Naive thymus-derived CD4-positive, alpha-beta T cell (primary cell): ENCODE data around the gene EFEMP2. TPM values are rescaled to one million over a fixed set of nuclear protein-coding genes. Genes with fewer than 3 reads are reported as not detected.
"Not testable (repeated sequence)": the region's sequence is repeated elsewhere in the genome, so short reads cannot be mapped to it uniquely, and the experiment has no call there.

ENCODE experiments used
- ATAC-seq: fragments of 150-1000 bp; cut with Tn5 transposase; 2 replicates; pipeline ENCODE4 v1.10.0; 2021; ENCODE audit warnings: mild to moderate bottlenecking, moderate library complexity
- CTCF ChIA-PET: fragments of 350-600 bp; sonication (Branson Sonifier 250); formaldehyde crosslinking; loops from one replicate; lab custom pipeline; 2021; ENCODE audit warnings: antibody characterized with exemption; lab: Charles Lee
- POLR2A ChIA-PET: fragments of 350-600 bp; sonication (Branson Sonifier 250); formaldehyde crosslinking; loops from one replicate; lab custom pipeline; 2021; ENCODE audit warnings: antibody characterized with exemption, inconsistent platforms; lab: Charles Lee
- DNase-seq, 9 donors: peaks; one replicate each; pipeline versions ENCODE4 v3.0.0 to v3.0.0-alpha.2; 2020 to 2022; ENCODE audit warnings: mixed read lengths in 1 of 9
- H3K27ac ChIP-seq: one replicate; pipeline ENCODE4 v1.7.0; 2013; ENCODE audit warnings: mild to moderate bottlenecking, low read depth, low read length, moderate library complexity
- H3K27me3 ChIP-seq, 2 donors: one replicate each; pipeline ENCODE4 v1.7.0; 2013; ENCODE audit warnings: low read length in 2 of 2, mild to moderate bottlenecking in 2 of 2, moderate library complexity in 2 of 2; ENCODE audit not compliant: control insufficient read depth in 2 of 2, insufficient read depth in 2 of 2
- H3K36me3 ChIP-seq, 3 experiments: 1 replicate in 2 of 3; 2 replicates in 1 of 3; pipeline ENCODE4 v1.7.0; 2013; ENCODE audit warnings: low read length in 3 of 3, mild to moderate bottlenecking in 3 of 3, moderate library complexity in 1 of 3; ENCODE audit not compliant: insufficient read depth in 3 of 3, control insufficient read depth in 2 of 3
- H3K4me1 ChIP-seq, 2 donors: one replicate each; pipeline ENCODE4 v1.7.0; 2013; ENCODE audit warnings: low read length in 2 of 2, mild to moderate bottlenecking in 2 of 2, moderate library complexity in 1 of 2; ENCODE audit not compliant: control insufficient read depth in 2 of 2, insufficient read depth in 2 of 2
- H3K4me3 ChIP-seq: 2 replicates; pipeline ENCODE4 v1.7.0; 2013; ENCODE audit warnings: mild to moderate bottlenecking, low read length
- H3K9me3 ChIP-seq, 3 experiments: 1 replicate in 2 of 3; 2 replicates in 1 of 3; pipeline ENCODE4 v1.7.0; 2013; ENCODE audit warnings: low read length in 3 of 3; ENCODE audit not compliant: control insufficient read depth in 2 of 3
- H3K27ac Mint-ChIP-seq, 9 donors: one replicate each; pipeline ENCODE4 v1.8.0; 2020 to 2022; ENCODE audit warnings: mixed read lengths in 9 of 9, mild to moderate bottlenecking in 8 of 9, moderate library complexity in 5 of 9, inconsistent platforms in 2 of 9
- H3K27me3 Mint-ChIP-seq, 5 donors: one replicate each; pipeline ENCODE4 v1.8.0; 2021 to 2022; ENCODE audit warnings: mixed read lengths in 5 of 5, mild to moderate bottlenecking in 1 of 5
- H3K36me3 Mint-ChIP-seq, 5 donors: one replicate each; pipeline ENCODE4 v1.8.0; 2020 to 2022; ENCODE audit warnings: mixed read lengths in 5 of 5, mild to moderate bottlenecking in 3 of 5, inconsistent platforms in 1 of 5
- H3K4me1 Mint-ChIP-seq, 7 donors: one replicate each; pipeline ENCODE4 v1.8.0; 2020 to 2022; ENCODE audit warnings: mixed read lengths in 7 of 7, mild to moderate bottlenecking in 3 of 7, inconsistent platforms in 1 of 7
- H3K4me3 Mint-ChIP-seq, 10 donors: one replicate each; pipeline ENCODE4 v1.8.0; 2020 to 2022; ENCODE audit warnings: mild to moderate bottlenecking in 10 of 10, mixed read lengths in 10 of 10, moderate library complexity in 6 of 10, inconsistent platforms in 2 of 10
- H3K9me3 Mint-ChIP-seq, 11 donors: one replicate each; pipeline ENCODE4 v1.8.0; 2020 to 2022; ENCODE audit warnings: mixed read lengths in 11 of 11, mild to moderate bottlenecking in 4 of 11, inconsistent platforms in 1 of 11, moderate library complexity in 1 of 11
- intact Hi-C, 2 donors: fragments of 100-400 bp; cut with micrococcal nuclease; formaldehyde crosslinking; loops; one replicate each; pipeline ENCODE4 v1.15.1; 2023
- polyA plus RNA-seq, 2 donors: library from polyadenylated mRNA; unstranded; fragments of 300-500 nt; fragmentation: Illumina TruSeq; gene quantifications; one replicate each; pipeline ENCODE4 v1.2.3, GENCODE V29; 2021
- total RNA-seq, 6 experiments: library from RNA in 5 of 6; stranded (reverse) in 5 of 6; gene quantifications; 1 replicate in 5 of 6; 2 replicates in 1 of 6; pipeline ENCODE4 v1.2.3 and lab custom pipeline; 2021 to 2026

EFEMP2 gene
- total and polyA plus RNA-seq, 7 experiments from 2014 or later = 0.40 to 16.0 (median 9.2) TPM

DNA sequence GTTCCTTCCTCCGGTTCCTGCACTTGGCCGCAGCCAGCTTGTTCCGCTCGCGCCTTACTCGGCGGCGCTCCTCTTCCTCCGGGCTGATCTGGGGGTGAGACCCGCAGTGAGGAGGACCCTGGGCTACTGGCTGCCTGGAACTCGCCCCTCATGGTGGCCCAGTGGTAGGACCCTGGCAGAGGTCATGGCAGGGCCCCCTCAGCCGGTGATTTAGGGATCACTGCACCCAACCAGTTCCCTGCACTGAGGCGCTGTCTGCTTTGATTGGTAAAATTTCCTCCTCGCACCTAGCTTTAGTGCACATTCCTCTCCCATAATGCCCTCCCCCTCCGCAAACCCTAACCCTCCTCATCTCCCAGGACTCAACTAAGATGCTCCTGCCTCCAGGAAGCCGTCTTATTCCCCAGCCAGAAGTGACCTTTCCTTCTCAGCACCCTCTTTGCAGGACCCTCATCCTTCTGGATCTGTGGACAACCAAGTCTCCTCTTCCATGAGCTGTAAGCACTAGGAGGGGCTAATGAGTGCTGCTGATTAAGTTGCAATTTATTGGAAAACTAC lies 21.5 kb upstream of the EFEMP2 start:
- H3K27me3 Mint-ChIP-seq = peaks cover 0 to 3% (median 0%) of the 10 kb centered on the region in 5 donors
- intact Hi-C loops = no loop called here

GRCh38 chr11:65892661-65893317 lies 20.2 kb upstream of the EFEMP2 start:
- peaks cover 36 to 49% of the 10 kb centered on the region in 2 donors for H3K4me1 ChIP-seq
- Mint-ChIP-seq H3K9me3 (peaks cover 0 to 2% (median 0%) of the 10 kb centered on the region in 11 donors), H3K36me3 (peaks cover 0 to 2% (median 0%) of the 10 kb centered on the region in 5 donors), H3K27ac (peak overlapping the region; percentile 44 to 91 (median 85)), H3K4me1 (peaks cover 40 to 74% (median 49%) of the 10 kb centered on the region in 7 donors), H3K27me3 (no peaks in the 10 kb centered on the region), H3K4me3 (peak overlapping the region; percentile 75 to 97 (median 85))
- peak overlapping the region; percentile 92 for H3K27ac ChIP-seq
- no peaks in the 10 kb centered on the region for H3K9me3 ChIP-seq
- CTCF ChIA-PET = interaction anchor here (0.7 to 9.0 kb wide), 5 partner anchors 7 to 33 kb away, joined by 3 to 159 read pairs (median 10); partner anchors contain the start of genes CFL1, FOSL1 and MUS81
- H3K27me3 ChIP-seq = no peaks in the 10 kb centered on the region
- peak overlapping the region; percentile 84 for H3K4me3 ChIP-seq
- ATAC-seq (no peak), DNase-seq (no peak)
- POLR2A ChIA-PET = interaction anchor here (0.7 to 12.3 kb wide), 10 partner anchors 8 to 394 kb away, joined by 3 to 316 read pairs (median 4); partner anchors contain the start of genes C11orf68, CFL1, FOSL1 and MALAT1
- no peaks in the 10 kb centered on the region for H3K36me3 ChIP-seq
- intact Hi-C loops = no loop called here

More for the DNA sequence above, 21.5 kb upstream of the EFEMP2 start:
- peak overlapping the region; percentile 92 for H3K27ac ChIP-seq
- H3K4me1 ChIP-seq = peaks cover 37 to 44% of the 10 kb centered on the region in 2 donors
- Mint-ChIP-seq H3K9me3 (no peaks in the 10 kb centered on the region), H3K4me1 (peaks cover 30 to 70% (median 45%) of the 10 kb centered on the region in 7 donors), H3K27ac (peak overlapping the region; percentile 44 to 91 (median 85)), H3K4me3 (peak overlapping the region; percentile 75 to 97 (median 85)), H3K36me3 (no peaks in the 10 kb centered on the region)
- H3K36me3 ChIP-seq = no peaks in the 10 kb centered on the region
- DNase-seq (peak in 1 of 9 donors; percentile 19), ATAC-seq (no peak)
- ChIA-PET CTCF (interaction anchor here (0.6 to 5.0 kb wide), 8 partner anchors 9 to 159 kb away, joined by 3 to 36 read pairs (median 4); partner anchors contain the start of gene MUS81), POLR2A (interaction anchor here (0.7 to 12.3 kb wide), 13 partner anchors 6 to 108 kb away, joined by 3 to 316 read pairs (median 5); partner anchors contain the start of genes BANF1, C11orf68, CFL1 and EIF1AD)
- H3K9me3 ChIP-seq = no peaks in the 10 kb centered on the region
- H3K4me3 ChIP-seq = peak overlapping the region; percentile 67
- no peaks in the 10 kb centered on the region for H3K27me3 ChIP-seq

GRCh38 chr11:65892137-65892540 lies 19.5 kb upstream of the EFEMP2 start:
- H3K27me3 Mint-ChIP-seq, H3K36me3 Mint-ChIP-seq, H3K9me3 Mint-ChIP-seq, H3K27me3 ChIP-seq, H3K9me3 ChIP-seq, ATAC-seq, intact Hi-C loops, H3K36me3 ChIP-seq: not testable (repeated sequence)
- H3K27ac ChIP-seq = peak overlapping the region; percentile 92
- H3K4me1 Mint-ChIP-seq = peaks cover 40 to 76% (median 49%) of the 10 kb centered on the region in 7 donors
- peaks cover 41 to 53% of the 10 kb centered on the region in 2 donors for H3K4me1 ChIP-seq
- H3K27ac Mint-ChIP-seq = peak overlapping the region; percentile 44 to 91 (median 85)
- ChIA-PET CTCF (interaction anchor here (0.7 to 9.0 kb wide), 3 partner anchors 9 to 31 kb away, joined by 3 to 159 read pairs (median 10); partner anchors contain the start of genes CFL1, FOSL1 and MUS81), POLR2A (interaction anchor here (0.7 to 12.3 kb wide), 13 partner anchors 8 to 393 kb away, joined by 3 to 316 read pairs (median 15); partner anchors contain the start of genes C11orf68, CFL1, CTSW and DRAP1)
- peak in 1 of 9 donors; percentile 51 for DNase-seq
- H3K4me3 Mint-ChIP-seq = peak overlapping the region; percentile 74 to 97 (median 85)
- H3K4me3 ChIP-seq = peak overlapping the region; percentile 84

DNA sequence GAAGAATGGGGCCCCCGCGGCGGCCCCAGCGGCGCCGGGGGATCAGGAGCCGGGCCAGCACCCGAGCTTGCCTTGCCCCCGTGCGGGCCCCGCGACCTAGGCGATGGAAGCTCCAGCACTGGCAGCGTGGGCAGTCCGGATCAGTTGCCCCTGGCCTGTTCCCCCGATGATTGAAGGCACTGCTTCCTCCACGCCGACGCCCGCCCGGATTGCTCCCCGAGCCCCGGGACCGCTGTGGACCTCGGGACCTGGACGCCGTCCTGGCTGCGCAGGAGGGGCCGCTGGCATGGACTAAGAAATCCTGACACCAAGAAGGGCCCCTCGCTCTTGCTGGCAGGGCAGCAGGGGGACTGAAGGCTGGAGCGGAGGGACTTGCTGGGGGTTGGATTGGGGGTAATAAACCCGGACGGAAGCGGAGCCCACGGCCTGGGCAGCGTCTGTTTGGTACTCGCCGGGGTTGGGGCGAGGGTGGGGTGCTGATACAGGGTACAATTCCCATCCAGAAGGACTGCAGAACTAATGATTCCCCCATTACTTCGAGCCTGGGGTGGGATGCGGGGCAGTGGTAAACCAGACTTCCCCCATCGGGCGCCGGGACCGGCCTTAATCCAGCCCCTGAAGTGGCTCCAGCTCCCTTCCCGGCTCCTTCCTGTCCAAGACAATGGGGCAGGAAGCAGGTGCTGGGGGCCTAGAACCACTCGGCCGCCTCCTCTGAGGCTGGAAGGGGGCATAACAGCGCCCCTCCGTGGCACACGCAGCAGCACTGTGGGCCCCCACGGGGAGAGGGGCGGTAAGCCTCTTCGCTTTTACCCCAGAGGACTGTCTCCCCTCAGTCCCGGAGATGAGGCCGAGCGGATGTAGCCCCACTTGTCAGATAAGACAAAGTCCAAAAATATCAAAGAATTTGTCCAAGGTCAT lies 18.9 kb upstream of the EFEMP2 start:
- peak in 1 of 9 donors; percentile 37 for DNase-seq
- Mint-ChIP-seq H3K27me3 (no peaks in the 10 kb centered on the region), H3K4me1 (peaks cover 45 to 76% (median 54%) of the 10 kb centered on the region in 7 donors), H3K4me3 (peak overlapping the region; percentile 74 to 97 (median 88)), H3K36me3 (peaks cover 0 to 2% (median 0%) of the 10 kb centered on the region in 5 donors), H3K9me3 (peaks cover 0 to 3% (median 0%) of the 10 kb centered on the region in 11 donors), H3K27ac (peak overlapping the region; percentile 44 to 91 (median 85))
- Histone ChIP-seq H3K4me3 (peak overlapping the region; percentile 84), H3K4me1 (peaks cover 41 to 53% of the 10 kb centered on the region in 2 donors), H3K27ac (peak overlapping the region; percentile 92), H3K27me3 (no peaks in the 10 kb centered on the region), H3K36me3 (no peaks in the 10 kb centered on the region), H3K9me3 (no peaks in the 10 kb centered on the region)
- intact Hi-C loops = no loop called here
- POLR2A ChIA-PET = interaction anchor here (0.8 to 12.3 kb wide), 32 partner anchors 9 to 469 kb away, joined by 3 to 316 read pairs (median 11); partner anchors contain the start of genes BANF1, C11orf68, CFL1 and CTSW
- ATAC-seq = no peak
- CTCF ChIA-PET = interaction anchor here (0.7 to 9.0 kb wide), 18 partner anchors 9 to 180 kb away, joined by 3 to 159 read pairs (median 6); partner anchors contain the start of genes C11orf68, CFL1, FOSL1 and KAT5

DNA sequence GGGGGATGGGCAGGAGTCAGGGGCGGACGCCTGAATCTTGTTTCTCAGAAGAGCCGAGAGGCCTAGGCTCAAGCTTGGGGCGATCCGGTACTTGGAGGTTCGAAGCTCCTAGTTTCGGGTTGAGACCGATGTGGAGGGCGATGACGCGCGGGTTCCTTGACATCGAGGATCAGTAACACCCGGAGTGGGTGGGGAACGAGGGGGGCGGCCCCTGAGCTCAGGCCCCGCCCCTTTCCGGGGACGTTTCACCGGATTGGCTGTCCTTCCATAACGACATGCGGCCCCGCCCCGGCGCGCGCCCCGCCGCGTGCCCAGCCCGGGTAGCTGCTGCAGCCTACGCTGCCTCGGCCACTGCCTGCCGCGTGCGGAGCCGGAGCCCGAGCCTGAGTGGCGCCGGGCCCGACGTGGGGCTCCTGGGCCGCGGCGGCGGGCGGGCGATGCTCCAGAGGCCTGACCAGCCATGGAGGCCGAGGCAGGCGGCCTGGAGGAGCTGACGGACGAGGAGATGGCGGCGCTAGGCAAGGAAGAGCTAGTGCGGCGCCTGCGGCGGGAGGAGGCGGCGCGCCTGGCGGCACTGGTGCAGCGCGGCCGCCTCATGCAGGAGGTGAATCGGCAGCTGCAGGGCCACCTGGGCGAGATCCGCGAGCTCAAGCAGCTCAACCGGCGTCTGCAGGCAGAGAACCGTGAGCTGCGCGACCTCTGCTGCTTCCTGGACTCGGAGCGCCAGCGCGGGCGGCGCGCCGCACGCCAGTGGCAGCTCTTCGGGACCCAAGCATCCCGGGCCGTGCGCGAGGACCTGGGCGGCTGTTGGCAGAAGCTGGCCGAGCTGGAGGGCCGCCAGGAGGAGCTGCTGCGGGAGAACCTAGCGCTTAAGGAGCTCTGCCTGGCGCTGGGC lies 18.0 kb upstream of the EFEMP2 start, which contains the start of gene CCDC85B:
Gene CCDC85B, plus strand, starts transcription at position 350 of the 895 bp plus-strand sequence. Its CDS starts 111 bp downstream, at position 461.
- Mint-ChIP-seq H3K9me3 (peaks cover 0 to 3% (median 0%) of the 10 kb centered on the region in 11 donors), H3K4me1 (peaks cover 44 to 70% (median 56%) of the 10 kb centered on the region in 7 donors), H3K27me3 (no peaks in the 10 kb centered on the region), H3K36me3 (peaks cover 0 to 2% (median 0%) of the 10 kb centered on the region in 5 donors), H3K4me3 (peak within 1 kb of the TSS; percentile 88 to 97 (median 93)), H3K27ac (peak within 1 kb of the TSS; percentile 93 to 99 (median 97))
- ChIA-PET POLR2A (interaction anchor here (0.6 to 12.3 kb wide), 40 partner anchors 10 to 1349 kb away, joined by 3 to 316 read pairs (median 6); partner anchors contain the start of genes BANF1, C11orf68, CFL1 and CTSW), CTCF (interaction anchor here (0.5 to 9.0 kb wide), 29 partner anchors 8 to 222 kb away, joined by 3 to 159 read pairs (median 4); partner anchors contain the start of genes BANF1, C11orf68, CFL1 and FOSL1)
- Histone ChIP-seq H3K4me3 (peak within 1 kb of the TSS; percentile 84), H3K27ac (peak within 1 kb of the TSS; percentile 92), H3K27me3 (no peaks in the 10 kb centered on the region), H3K36me3 (no peaks in the 10 kb centered on the region), H3K9me3 (no peaks in the 10 kb centered on the region), H3K4me1 (peaks cover 41 to 53% of the 10 kb centered on the region in 2 donors)
- intact Hi-C loops = loop anchor here (1.0 kb wide), 8 partner anchors 10 to 378 kb away; partner anchors contain the start of genes FOSL1 (in 2 of the 2), BANF1 (in 1 of the 2), C11orf68 (in 1 of the 2) and CFL1 (in 1 of the 2)
- ATAC-seq = peak; percentile 86
- DNase-seq = peak; percentile 97 to 99 (median 98)
